ENCODE measurements around the gene AGPAT2. TPM values are rescaled to one million over a fixed set of nuclear protein-coding genes. Genes with fewer than 3 reads are reported as not detected.

Gene AGPAT2
- total RNA-seq, 1 experiment from 2014 or later, result 124 TPM

- DNase-seq, result no peak
- no peak overlapping the region for H3K4me3 ChIP-seq
- H4K20me1 ChIP-seq (ENCODE audit: insufficient read depth), result no peaks in the 10 kb centered on the region
- H2AFZ ChIP-seq, result no peak overlapping the region
- H3K9me3 ChIP-seq (ENCODE audit: insufficient read depth, low read depth), result no peaks in the 10 kb centered on the region
- ChIA-PET CTCF (interaction anchor here (0.6 to 1.2 kb wide), 3 partner anchors 50 to 141 kb away, joined by 3 to 5 read pairs (median 4); no protein-coding TSS in a partner anchor), POLR2A (ENCODE audit: unreplicated experiment) (no interaction called here)
- TF ChIP-seq EZH2 (IDR thresholded peaks at IDR 0.05; ENCODE audit: low read depth) (no peak), CTCF (conservative IDR thresholded peaks at IDR 0.05) (no peak)
- no TSS peak for BruUV-seq (replicated peaks)
- no peaks in the 10 kb centered on the region for H3K36me3 ChIP-seq (ENCODE audit: low read depth)
- no peaks in the 10 kb centered on the region for H3K9me2 ChIP-seq (ENCODE audit: insufficient read depth)
- no peak overlapping the region for H3K27ac ChIP-seq
- H3K4me2 ChIP-seq, result no peak overlapping the region
- intact Hi-C loops (cut with micrococcal nuclease; ENCODE audit: unreplicated experiment), result loop anchor here (5.0 kb wide), 1 partner anchor 52 kb away; no protein-coding TSS in a partner anchor
- no peaks in the 10 kb centered on the region for H3K27me3 ChIP-seq (ENCODE audit: insufficient read depth, low read depth)
- peaks cover 13% of the 10 kb centered on the region for H3F3A ChIP-seq (ENCODE audit: insufficient read depth, low read depth)
- no peaks in the 10 kb centered on the region for H3K79me2 ChIP-seq (ENCODE audit: low read depth)
- no peaks in the 10 kb centered on the region for H3K4me1 ChIP-seq (replicated peaks; ENCODE audit: insufficient read depth)
These were observed 58.0 kb downstream of the AGPAT2 start for GRCh38 chr9:136629001-136629878.

DNA sequence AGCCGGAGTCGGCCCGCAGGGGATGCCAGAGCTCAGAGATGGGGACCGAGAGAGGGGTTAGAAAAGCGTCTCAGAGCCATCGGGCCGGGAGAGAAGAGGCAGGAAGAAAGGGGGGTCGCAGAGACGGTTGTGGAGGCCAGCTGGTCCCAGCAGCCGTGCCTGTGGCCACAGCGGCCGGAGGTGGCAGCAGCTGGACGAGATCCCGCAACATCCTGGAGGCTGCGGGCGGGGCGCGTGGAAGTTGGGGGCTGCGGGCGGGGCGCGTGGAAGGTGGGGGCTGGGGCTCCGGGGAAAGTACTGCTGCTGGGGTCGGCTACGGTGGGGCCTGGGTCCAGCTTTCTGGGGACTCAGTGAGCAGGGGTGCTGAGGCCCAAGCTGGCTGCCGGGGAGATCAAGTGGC lies 59.0 kb downstream of the AGPAT2 start:
- TF ChIP-seq CTCF (conservative IDR thresholded peaks at IDR 0.05) (no peak), EZH2 (IDR thresholded peaks at IDR 0.05; ENCODE audit: low read depth) (no peak)
- no peaks in the 10 kb centered on the region for H3K9me3 ChIP-seq (ENCODE audit: insufficient read depth, low read depth)
- H3K36me3 ChIP-seq (ENCODE audit: low read depth), result no peaks in the 10 kb centered on the region
- CTCF ChIA-PET, result no interaction called here
- no peak overlapping the region for H3K4me2 ChIP-seq
- no peak for DNase-seq
- H3K27ac ChIP-seq, result no peak overlapping the region
- H3K27me3 ChIP-seq (ENCODE audit: insufficient read depth, low read depth), result no peaks in the 10 kb centered on the region
- H3K79me2 ChIP-seq (ENCODE audit: low read depth), result no peaks in the 10 kb centered on the region
- no peak overlapping the region for H2AFZ ChIP-seq
- no peaks in the 10 kb centered on the region for H3K4me1 ChIP-seq (replicated peaks; ENCODE audit: insufficient read depth)
- peaks cover 13% of the 10 kb centered on the region for H3F3A ChIP-seq (ENCODE audit: insufficient read depth, low read depth)
- no peaks in the 10 kb centered on the region for H4K20me1 ChIP-seq (ENCODE audit: insufficient read depth)
- H3K4me3 ChIP-seq, result no peak overlapping the region
- no TSS peak for BruUV-seq (replicated peaks)
- POLR2A ChIA-PET (ENCODE audit: unreplicated experiment), result interaction anchor here (0.6 kb wide), 1 partner anchor 81 kb away, joined by 8 read pairs; no protein-coding TSS in a partner anchor
- intact Hi-C loops (cut with micrococcal nuclease; ENCODE audit: unreplicated experiment), result loop anchor here (5.0 kb wide), 1 partner anchor 51 kb away; no protein-coding TSS in a partner anchor
- no peaks in the 10 kb centered on the region for H3K9me2 ChIP-seq (ENCODE audit: insufficient read depth)

DNA sequence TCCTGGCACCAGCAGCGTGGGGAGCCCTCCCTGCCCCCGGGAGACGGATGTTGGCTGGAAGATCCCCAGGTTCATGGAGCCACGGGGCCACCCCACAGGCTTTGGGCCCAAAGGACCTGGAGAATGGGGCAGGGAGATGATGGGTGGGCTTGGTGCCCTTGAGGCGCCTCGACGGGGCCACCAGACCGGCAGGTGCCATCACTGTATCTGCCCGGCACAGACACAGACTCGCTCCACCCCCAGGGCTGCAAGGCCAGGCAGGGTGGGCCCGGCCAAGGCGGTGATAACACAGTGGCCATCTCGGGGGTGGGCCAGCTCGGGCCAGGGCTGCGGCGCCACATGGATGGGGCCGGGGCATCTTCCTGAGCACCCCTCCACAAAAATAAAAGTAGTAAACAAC lies 59.6 kb downstream of the AGPAT2 start:
- Histone ChIP-seq H3K36me3 (ENCODE audit: low read depth) (no peaks in the 10 kb centered on the region), H3F3A (ENCODE audit: insufficient read depth, low read depth) (peaks cover 13% of the 10 kb centered on the region), H3K9me2 (ENCODE audit: insufficient read depth) (no peaks in the 10 kb centered on the region), H3K9me3 (ENCODE audit: insufficient read depth, low read depth) (no peaks in the 10 kb centered on the region), H2AFZ (no peak overlapping the region), H4K20me1 (ENCODE audit: insufficient read depth) (no peaks in the 10 kb centered on the region), H3K4me1 (replicated peaks; ENCODE audit: insufficient read depth) (no peaks in the 10 kb centered on the region), H3K4me2 (no peak overlapping the region), H3K27me3 (ENCODE audit: insufficient read depth, low read depth) (no peaks in the 10 kb centered on the region), H3K4me3 (no peak overlapping the region), H3K79me2 (ENCODE audit: low read depth) (no peaks in the 10 kb centered on the region), H3K27ac (no peak overlapping the region)
- intact Hi-C loops (cut with micrococcal nuclease; ENCODE audit: unreplicated experiment), result loop anchor here (5.0 kb wide), 1 partner anchor 50 kb away; no protein-coding TSS in a partner anchor
- TF ChIP-seq CTCF (conservative IDR thresholded peaks at IDR 0.05) (no peak), EZH2 (IDR thresholded peaks at IDR 0.05; ENCODE audit: low read depth) (no peak)
- DNase-seq, result no peak
- BruUV-seq (replicated peaks), result no TSS peak
- POLR2A ChIA-PET (ENCODE audit: unreplicated experiment), result interaction anchor here (0.7 kb wide), 1 partner anchor 115 kb away, joined by 3 read pairs; the partner anchor contains the start of gene LCN10
- CTCF ChIA-PET, result interaction anchor here (0.7 to 4.5 kb wide), 2 partner anchors 139 to 143 kb away, joined by 3 to 38 read pairs; no protein-coding TSS in a partner anchor
